Common myeloid progenitor, CD34-positive (primary cell): Measurements from ENCODE around the gene RADIL.

ENCODE experiments used
- CTCF ChIA-PET: fragments of 350-600 bp; sonication (Branson Sonifier 250); formaldehyde crosslinking; loops from one replicate; lab custom pipeline; 2021; ENCODE audit warnings: antibody characterized with exemption; lab: Charles Lee
- POLR2A ChIA-PET: fragments of 350-600 bp; sonication (Branson Sonifier 250); formaldehyde crosslinking; loops from one replicate; lab custom pipeline; 2021; ENCODE audit warnings: antibody characterized with exemption; lab: Charles Lee
- DNase-seq, 3 donors: peaks; one replicate each; pipeline versions ENCODE4 v3.0.0 to v3.0.0-alpha.2; 2013
- H3K27ac ChIP-seq, 2 experiments: 1 replicate in 1 of 2; 2 replicates in 1 of 2; pipeline ENCODE4 v1.7.0; 2013; ENCODE audit warnings: inconsistent platforms in 2 of 2, low read length in 2 of 2, mild to moderate bottlenecking in 2 of 2, low read depth in 1 of 2, moderate library complexity in 1 of 2; ENCODE audit not compliant: severe bottlenecking in 2 of 2, insufficient read depth in 1 of 2, poor library complexity in 1 of 2
- H3K27me3 ChIP-seq, 5 experiments: replicated peaks in 2 of 5; 1 replicate in 3 of 5; 2 replicates in 2 of 5; pipeline versions ENCODE4 v1.6.1 to v1.7.0; 2013; ENCODE audit warnings: low read length in 4 of 5, mild to moderate bottlenecking in 2 of 5, moderate library complexity in 2 of 5, inconsistent platforms in 1 of 5; ENCODE audit not compliant: insufficient read depth in 5 of 5, control insufficient read depth in 4 of 5
- H3K36me3 ChIP-seq, 4 experiments: 1 replicate in 2 of 4; 2 replicates in 2 of 4; pipeline versions ENCODE4 v1.6.1 to v1.7.0; 2013; ENCODE audit warnings: low read length in 3 of 4, control low read depth in 1 of 4, mild to moderate bottlenecking in 1 of 4; ENCODE audit not compliant: control insufficient read depth in 4 of 4, insufficient read depth in 4 of 4
- H3K4me1 ChIP-seq, 4 experiments: 1 replicate in 3 of 4; 2 replicates in 1 of 4; pipeline versions ENCODE4 v1.6.1 to v1.7.1; 2013; ENCODE audit warnings: low read length in 3 of 4, mild to moderate bottlenecking in 3 of 4, control low read depth in 1 of 4, inconsistent platforms in 1 of 4, moderate library complexity in 1 of 4; ENCODE audit not compliant: control insufficient read depth in 4 of 4, insufficient read depth in 4 of 4; ENCODE audit errors: control extremely low read depth in 1 of 4
- H3K4me3 ChIP-seq, 7 experiments: 1 replicate in 4 of 7; 2 replicates in 3 of 7; pipeline versions ENCODE4 v1.5.1 to v1.7.0; 2013; ENCODE audit warnings: mild to moderate bottlenecking in 7 of 7, low read length in 6 of 7, moderate library complexity in 6 of 7, inconsistent platforms in 2 of 7, low read depth in 2 of 7, control low read depth in 1 of 7; ENCODE audit not compliant: insufficient read depth in 4 of 7, control insufficient read depth in 1 of 7; ENCODE audit errors: extremely low read depth in 1 of 7
- H3K9me3 ChIP-seq, 5 experiments: 1 replicate in 4 of 5; 2 replicates in 1 of 5; pipeline versions ENCODE4 v1.6.1 to v1.7.1; 2013; ENCODE audit warnings: low read length in 4 of 5, mild to moderate bottlenecking in 2 of 5, inconsistent platforms in 1 of 5, low read depth in 1 of 5, moderate library complexity in 1 of 5; ENCODE audit not compliant: control insufficient read depth in 4 of 5, insufficient read depth in 2 of 5; ENCODE audit errors: control extremely low read depth in 1 of 5
- WGBS: methylation state at CpG from one replicate; pipeline ENCODE4 v1.1.5; 2013; ENCODE audit not compliant: insufficient coverage; 5-methylcytosine and 5-hydroxymethylcytosine counted together

RADIL gene

GRCh38 chr7:4916113-4916512 lies 32.6 kb upstream of the RADIL start:
- Histone ChIP-seq H3K4me1 (no peaks in the 10 kb centered on the region), H3K27ac (no peak overlapping the region), H3K4me3 (no peak overlapping the region), H3K27me3 (peaks cover 0 to 2% (median 0%) of the 10 kb centered on the region in 5 experiments), H3K36me3 (no peaks in the 10 kb centered on the region), H3K9me3 (peaks cover 0 to 4% (median 3%) of the 10 kb centered on the region in 5 experiments)
- ChIA-PET POLR2A (interaction anchor here (0.6 kb wide), 1 partner anchor 13 kb away, joined by 6 read pairs; no protein-coding TSS in a partner anchor), CTCF (no interaction called here)
- DNase-seq, result no peak
- WGBS, result 83% methylated on average over 5 of the region's 8 CpGs

- Histone ChIP-seq H3K27me3 (no peaks in the 10 kb centered on the region), H3K36me3 (no peaks in the 10 kb centered on the region), H3K4me3 (no peak overlapping the region), H3K27ac (no peak overlapping the region), H3K4me1 (no peaks in the 10 kb centered on the region), H3K9me3 (peaks cover 0 to 2% (median 0%) of the 10 kb centered on the region in 5 experiments)
- CTCF ChIA-PET, result interaction anchor here (0.8 kb wide), 1 partner anchor 28 kb away, joined by 3 read pairs; the partner anchor contains the start of gene RADIL
- POLR2A ChIA-PET, result no interaction called here
- 91% methylated on average over 16 of the region's 20 CpGs for WGBS
- DNase-seq, result no peak
These were observed 27.8 kb upstream of the RADIL start for GRCh38 chr7:4911111-4911828.

GRCh38 chr7:4906682-4907081 lies 23.2 kb upstream of the RADIL start:
- DNase-seq, result no peak
- Histone ChIP-seq H3K27me3 (peaks cover 0 to 10% (median 0%) of the 10 kb centered on the region in 5 experiments), H3K27ac (no peak overlapping the region), H3K4me3 (no peak overlapping the region), H3K4me1 (no peaks in the 10 kb centered on the region), H3K36me3 (no peaks in the 10 kb centered on the region), H3K9me3 (peaks cover 0 to 2% (median 0%) of the 10 kb centered on the region in 5 experiments)
- POLR2A ChIA-PET, result no interaction called here
- CTCF ChIA-PET, result no interaction called here
- WGBS, result 100% methylated on average over 1 of the region's 1 CpG

- H3K4me3 ChIP-seq, result no peak overlapping the region
- no peak overlapping the region for H3K27ac ChIP-seq
- POLR2A ChIA-PET, result no interaction called here
- H3K9me3 ChIP-seq, result peaks cover 0 to 2% (median 0%) of the 10 kb centered on the region in 5 experiments
- CTCF ChIA-PET, result no interaction called here
- no peak for DNase-seq
- no CpG with 5 or more reads among the region's 1 CpG for WGBS
- H3K36me3 ChIP-seq, result no peaks in the 10 kb centered on the region
- H3K27me3 ChIP-seq, result peaks cover 0 to 10% (median 0%) of the 10 kb centered on the region in 5 experiments
- no peaks in the 10 kb centered on the region for H3K4me1 ChIP-seq
These were observed 21.7 kb upstream of the RADIL start for GRCh38 chr7:4905171-4905570.

GRCh38 chr7:4904346-4904745 lies 20.8 kb upstream of the RADIL start:
- CTCF ChIA-PET, result no interaction called here

GRCh38 chr7:4895766-4896165 lies 12.2 kb upstream of the RADIL start:
- H3K9me3 ChIP-seq, result peaks cover 0 to 2% (median 0%) of the 10 kb centered on the region in 5 experiments
- H3K4me3 ChIP-seq, result no peak overlapping the region
- no peak overlapping the region for H3K27ac ChIP-seq
- DNase-seq, result no peak
- no peaks in the 10 kb centered on the region for H3K4me1 ChIP-seq
- H3K36me3 ChIP-seq, result no peaks in the 10 kb centered on the region
- ChIA-PET CTCF (interaction anchor here (1.4 kb wide), 1 partner anchor 12 kb away, joined by 3 read pairs; no protein-coding TSS in a partner anchor), POLR2A (no interaction called here)
- WGBS, result 86% methylated on average over 10 of the region's 11 CpGs
- peaks cover 0 to 2% (median 0%) of the 10 kb centered on the region in 5 experiments for H3K27me3 ChIP-seq

More at GRCh38 chr7:4904346-4904745, 20.8 kb upstream of the RADIL start:
- H3K4me1 ChIP-seq, result no peaks in the 10 kb centered on the region
- no peaks in the 10 kb centered on the region for H3K36me3 ChIP-seq
- no peak for DNase-seq
- POLR2A ChIA-PET, result no interaction called here
- peaks cover 0 to 2% (median 0%) of the 10 kb centered on the region in 5 experiments for H3K9me3 ChIP-seq
- peaks cover 0 to 10% (median 0%) of the 10 kb centered on the region in 5 experiments for H3K27me3 ChIP-seq
- no peak overlapping the region for H3K4me3 ChIP-seq
- no peak overlapping the region for H3K27ac ChIP-seq

GRCh38 chr7:4894482-4894881 lies 11.0 kb upstream of the RADIL start:
- ChIA-PET POLR2A (no interaction called here), CTCF (no interaction called here)
- Histone ChIP-seq H3K36me3 (no peaks in the 10 kb centered on the region), H3K4me3 (no peak overlapping the region), H3K4me1 (no peaks in the 10 kb centered on the region), H3K27me3 (peaks cover 0 to 2% (median 0%) of the 10 kb centered on the region in 5 experiments), H3K27ac (no peak overlapping the region), H3K9me3 (peaks cover 0 to 2% (median 0%) of the 10 kb centered on the region in 5 experiments)
- no peak for DNase-seq
- 89% methylated on average over 9 of the region's 9 CpGs for WGBS
